Smooth muscle cell (in vitro differentiated cells): ENCODE measurements around the gene PRKG2. TPM values are rescaled to one million over a fixed set of nuclear protein-coding genes. Genes with fewer than 3 reads are reported as not detected.

ENCODE experiments used
- DNase-seq: peaks from one replicate; lab custom pipeline; 2025; ENCODE audit not compliant: unreplicated experiment; lab: John Stamatoyannopoulos, UW
- H2AFZ ChIP-seq: fragments of 200-600 bp; sonication (generic); 2 replicates; pipeline ENCODE4 v1.6.0; 2016; ENCODE audit warnings: antibody characterized with exemption, low read depth, mild to moderate bottlenecking
- H3F3A ChIP-seq: fragments of 200-600 bp; sonication (generic); 2 replicates; pipeline ENCODE4 v1.6.0; 2017; ENCODE audit warnings: antibody characterized with exemption, low read depth
- H3K27ac ChIP-seq: fragments of 200-600 bp; sonication (generic); 2 replicates; pipeline ENCODE4 v1.5.1; 2016; ENCODE audit warnings: low read depth, mild to moderate bottlenecking
- H3K27me3 ChIP-seq: fragments of 200-600 bp; sonication (generic); 2 replicates; pipeline ENCODE4 v1.6.1; 2016; ENCODE audit warnings: low read depth, mild to moderate bottlenecking
- H3K36me3 ChIP-seq: fragments of 200-600 bp; sonication (generic); 2 replicates; pipeline ENCODE4 v1.5.1; 2016; ENCODE audit warnings: low read depth
- H3K4me1 ChIP-seq: fragments of 200-600 bp; sonication (generic); 2 replicates; pipeline ENCODE4 v1.5.1; 2016; ENCODE audit warnings: low read depth
- H3K4me2 ChIP-seq: fragments of 200-600 bp; sonication (generic); 2 replicates; pipeline ENCODE4 v1.6.0; 2016; ENCODE audit warnings: mild to moderate bottlenecking
- H3K4me3 ChIP-seq: fragments of 200-600 bp; sonication (generic); 2 replicates; pipeline ENCODE4 v1.5.1; 2016; ENCODE audit warnings: mild to moderate bottlenecking
- H3K79me2 ChIP-seq: fragments of 200-600 bp; sonication (generic); 2 replicates; pipeline ENCODE4 v1.6.0; 2016; ENCODE audit warnings: low read depth, mild to moderate bottlenecking
- H3K9ac ChIP-seq: fragments of 200-600 bp; sonication (generic); 2 replicates; pipeline ENCODE4 v1.6.0; 2016; ENCODE audit warnings: low read depth
- H3K9me3 ChIP-seq: fragments of 200-600 bp; sonication (generic); replicated peaks from 2 replicates; pipeline ENCODE4 v1.5.1; 2016; ENCODE audit warnings: low read depth
- H4K20me1 ChIP-seq: fragments of 200-600 bp; sonication (generic); 2 replicates; pipeline ENCODE4 v1.6.0; 2016; ENCODE audit warnings: low read depth
- CTCF ChIP-seq: fragments of 200-600 bp; sonication (generic); IDR thresholded peaks from 2 replicates; pipeline ENCODE4 v1.5.1; 2017; ENCODE audit warnings: borderline replicate concordance, mild to moderate bottlenecking, antibody characterized with exemption; ENCODE audit not compliant: insufficient read depth, poor library complexity, severe bottlenecking
- WGBS: methylation state at CpG from one replicate; pipeline ENCODE4 v1.1.7; 2016; ENCODE audit warnings: low lambda C conversion rate; 5-methylcytosine and 5-hydroxymethylcytosine counted together
- polyA plus RNA-seq: library from polyadenylated mRNA; unstranded; fragments of >200 nt; fragmentation: Nextera tagmentation; extraction: Ambion mirVana; gene quantifications from 2 replicates; pipeline ENCODE4 v1.2.1, GENCODE V29; 2016
- total RNA-seq: library from RNA; depleted of rRNA; stranded (reverse); fragments of >200 nt; gene quantifications from 2 replicates; pipeline ENCODE4 v1.2.3, GENCODE V29; 2014

PRKG2 gene
- total and polyA plus RNA-seq, 2 experiments from 2014 or later: 0.09 TPM; not detected in 1

DNA sequence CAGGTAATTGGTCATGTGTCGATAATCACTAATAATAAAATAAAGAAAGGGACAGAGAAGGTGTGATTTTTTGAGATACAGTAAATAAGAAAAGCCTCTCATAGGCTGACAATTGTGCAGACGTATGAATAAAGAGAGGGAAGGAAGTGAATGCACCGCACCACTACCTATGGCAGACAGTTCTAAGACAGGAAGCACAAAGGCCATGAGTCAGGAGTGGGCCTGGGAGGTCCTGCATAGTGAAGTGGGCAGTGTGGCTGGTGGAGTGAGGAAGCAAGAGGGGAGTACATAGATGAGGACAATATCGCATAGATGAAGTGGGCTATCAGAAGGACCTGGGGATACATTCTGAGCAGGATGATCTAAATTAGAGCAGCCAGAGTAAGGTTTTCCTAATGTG lies 108.9 kb downstream of the PRKG2 start:
- no peaks in the 10 kb centered on the region for H3K4me1 ChIP-seq
- no peaks in the 10 kb centered on the region for H3K27me3 ChIP-seq
- DNase-seq: no peak
- no peak overlapping the region for H3K9ac ChIP-seq
- WGBS: 89% methylated on average over 4 of the region's 4 CpGs
- no peaks in the 10 kb centered on the region for H3K79me2 ChIP-seq
- H3K27ac ChIP-seq: no peak overlapping the region
- TF ChIP-seq CTCF: no peak
- H3K4me2 ChIP-seq: no peak overlapping the region
- no peak overlapping the region for H2AFZ ChIP-seq
- no peaks in the 10 kb centered on the region for H3F3A ChIP-seq
- H4K20me1 ChIP-seq: no peaks in the 10 kb centered on the region
- no peaks in the 10 kb centered on the region for H3K36me3 ChIP-seq
- H3K9me3 ChIP-seq: no peaks in the 10 kb centered on the region
- H3K4me3 ChIP-seq: no peak overlapping the region

- H3K79me2 ChIP-seq: no peaks in the 10 kb centered on the region
- DNase-seq: no peak
- no peak overlapping the region for H3K4me2 ChIP-seq
- H3K36me3 ChIP-seq: no peaks in the 10 kb centered on the region
- TF ChIP-seq CTCF: no peak
- H2AFZ ChIP-seq: no peak overlapping the region
- H4K20me1 ChIP-seq: no peaks in the 10 kb centered on the region
- no peaks in the 10 kb centered on the region for H3K4me1 ChIP-seq
- no peak overlapping the region for H3K9ac ChIP-seq
- no peak overlapping the region for H3K27ac ChIP-seq
- no peaks in the 10 kb centered on the region for H3K27me3 ChIP-seq
- no peaks in the 10 kb centered on the region for H3K9me3 ChIP-seq
- H3K4me3 ChIP-seq: no peak overlapping the region
- H3F3A ChIP-seq: no peaks in the 10 kb centered on the region
Measured at GRCh38 chr4:81102107-81102506, 112.9 kb downstream of the PRKG2 start.

- H3K36me3 ChIP-seq: no peaks in the 10 kb centered on the region
- DNase-seq: no peak
- no peaks in the 10 kb centered on the region for H4K20me1 ChIP-seq
Measured at GRCh38 chr4:81096566-81096965, 118.5 kb downstream of the PRKG2 start.

More at GRCh38 chr4:81096566-81096965, 118.5 kb downstream of the PRKG2 start:
- no peak for TF ChIP-seq CTCF
- 93% methylated on average over 1 of the region's 1 CpG for whole genome bisulfite sequencing
- Histone ChIP-seq H3K4me1 (no peaks in the 10 kb centered on the region), H3K27me3 (no peaks in the 10 kb centered on the region), H3K9me3 (no peaks in the 10 kb centered on the region), H3F3A (no peaks in the 10 kb centered on the region), H3K27ac (no peak overlapping the region), H3K9ac (no peak overlapping the region), H3K4me3 (no peak overlapping the region), H3K79me2 (no peaks in the 10 kb centered on the region), H2AFZ (no peak overlapping the region), H3K4me2 (no peak overlapping the region)
